GM23248 (cell line): ENCODE results near the gene MPZL3.

Experiments
- EZH2 ChIP-seq: fragments of 200-600 bp; sonication (generic); IDR thresholded peaks from 2 replicates; pipeline ENCODE4 v1.6.1; 2018; ENCODE audit warnings: antibody characterized with exemption, mild to moderate bottlenecking; ENCODE audit not compliant: insufficient read depth, poor library complexity, severe bottlenecking
- EZH2phosphoT487 ChIP-seq: fragments of 200-600 bp; sonication (generic); IDR thresholded peaks from 2 replicates; pipeline ENCODE4 v1.6.1; 2018; ENCODE audit warnings: antibody characterized with exemption, moderate library complexity, mild to moderate bottlenecking, low read depth; ENCODE audit not compliant: insufficient read depth

- TF ChIP-seq EZH2 = no peak
- no peak for TF ChIP-seq EZH2phosphoT487
These were observed 18.8 kb downstream of the MPZL3 start for GRCh38 chr11:118233377-118233776.
